HCT116 (cell line): ENCODE results near the gene SLC35A4. TPM values are rescaled to one million over a fixed set of nuclear protein-coding genes. Genes with fewer than 3 reads are reported as not detected.

Source experiments
- ATAC-seq: fragments of 200-7000 bp; cut with Tn5 transposase; 2 replicates; pipeline ENCODE4 v1.9.1; 2020; ENCODE audit warnings: mild to moderate bottlenecking, moderate library complexity
- BruUV-seq: library from RNA; stranded (reverse); fragments of 400-500 nt; replicated peaks from 2 replicates; lab custom pipeline; 2021; lab: Mats Ljungman, UMichigan
- CTCF ChIA-PET: fragments of 300-600 bp; sonication (Branson Sonifier 250); formaldehyde crosslinking; loops from one replicate; lab custom pipeline; 2021; ENCODE audit warnings: antibody characterized with exemption; lab: Charles Lee
- POLR2A ChIA-PET: fragments of 300-600, 350-600 bp; sonication (Branson Sonifier 250); formaldehyde crosslinking; loops from one replicate; lab custom pipeline; 2021; ENCODE audit warnings: antibody characterized with exemption; lab: Charles Lee
- RAD21 ChIA-PET, 2 experiments: fragments of 300-600 bp; sonication (Branson Sonifier 250); formaldehyde crosslinking; loops; one replicate each; lab custom pipeline; 2023; ENCODE audit warnings: low total read pairs in 2 of 2; ENCODE audit not compliant: uncharacterized antibody in 2 of 2, unreplicated experiment in 2 of 2, low non-redundant PET in 1 of 2; lab: Charles Lee
- DNase-seq: peaks from one replicate; pipeline ENCODE4 v3.0.0-alpha.2; 2010; ENCODE audit warnings: low read depth, low spot score
- H2AFZ ChIP-seq: fragments of 200-600 bp; shearing (Covaris generic), sonication (generic); 2 replicates; pipeline ENCODE4 v1.6.1; 2017; ENCODE audit warnings: low read depth, mixed run types, mixed read lengths, antibody characterized with exemption, low read length; ENCODE audit not compliant: poor library complexity, severe bottlenecking
- H3K27ac ChIP-seq: 2 replicates; pipeline ENCODE4 v1.5.1; 2012; ENCODE audit warnings: low read depth, low read length
- H3K27me3 ChIP-seq: fragments of 200-600 bp; sonication (generic); 2 replicates; pipeline ENCODE4 v1.6.1; 2016; ENCODE audit warnings: mixed run types, low read length, mixed read lengths; ENCODE audit not compliant: insufficient read depth
- H3K36me3 ChIP-seq, 2 experiments: fragments of 200-500 bp in 1 of 2; fragments of 200-600 bp in 1 of 2; sonication (Bioruptor generic) in 1 of 2; sonication (generic) in 1 of 2; 2 replicates each; pipeline versions ENCODE4 v1.5.1 to v1.6.1; 2014 to 2016; ENCODE audit warnings: low read length in 2 of 2, inconsistent platforms in 1 of 2, mixed read lengths in 1 of 2, mixed run types in 1 of 2; ENCODE audit not compliant: insufficient read depth in 2 of 2, control insufficient read depth in 1 of 2
- H3K4me1 ChIP-seq, 2 experiments: fragments of 200-600 bp in 1 of 2; sonication (generic) in 1 of 2; 2 replicates each; pipeline versions ENCODE4 v1.5.1 to v1.6.1; 2012 to 2017; ENCODE audit warnings: low read length in 2 of 2, inconsistent platforms in 1 of 2, mild to moderate bottlenecking in 1 of 2, mixed read lengths in 1 of 2, mixed run types in 1 of 2, moderate library complexity in 1 of 2; ENCODE audit not compliant: insufficient read depth in 2 of 2, control insufficient read depth in 1 of 2
- H3K4me2 ChIP-seq: fragments of 200-600 bp; sonication (generic); 2 replicates; pipeline ENCODE4 v1.6.1; 2017; ENCODE audit warnings: mixed run types, low read length, mixed read lengths
- H3K4me3 ChIP-seq, 2 experiments: fragments of 200-600 bp in 1 of 2; sonication (generic) in 1 of 2; replicated peaks in 1 of 2; 2 replicates each; pipeline ENCODE4 v1.5.1; 2011 to 2016; ENCODE audit warnings: low read length in 2 of 2, control low read depth in 1 of 2, low read depth in 1 of 2, mild to moderate bottlenecking in 1 of 2, mixed read lengths in 1 of 2, mixed run types in 1 of 2
- H3K79me2 ChIP-seq: fragments of 200-600 bp; sonication (generic); 2 replicates; pipeline ENCODE4 v1.6.1; 2017; ENCODE audit warnings: mild to moderate bottlenecking, mixed run types, low read length, moderate library complexity, mixed read lengths; ENCODE audit not compliant: insufficient read depth
- H3K9ac ChIP-seq: fragments of 200-600 bp; sonication (generic); 2 replicates; pipeline ENCODE4 v1.6.1; 2016; ENCODE audit warnings: low read length, mixed read lengths
- H3K9me2 ChIP-seq: fragments of 200-600 bp; sonication (generic), shearing (Covaris generic); 2 replicates; pipeline ENCODE4 v1.6.1; 2017; ENCODE audit warnings: mixed run types, mild to moderate bottlenecking, moderate library complexity; ENCODE audit not compliant: insufficient read depth
- H3K9me3 ChIP-seq, 2 experiments: fragments of 200-500 bp in 1 of 2; fragments of 200-600 bp in 1 of 2; sonication (Bioruptor generic) in 1 of 2; sonication (generic) in 1 of 2; 2 replicates each; pipeline ENCODE4 v1.6.1; 2014 to 2017; ENCODE audit warnings: low read length in 2 of 2, mixed read lengths in 2 of 2, inconsistent platforms in 1 of 2, low read depth in 1 of 2, mild to moderate bottlenecking in 1 of 2, mixed run types in 1 of 2, moderate library complexity in 1 of 2; ENCODE audit not compliant: control insufficient read depth in 1 of 2, insufficient read depth in 1 of 2
- H4K20me1 ChIP-seq: fragments of 200-600 bp; sonication (generic), shearing (Covaris generic); 2 replicates; pipeline ENCODE4 v1.6.1; 2017; ENCODE audit warnings: mixed run types, mild to moderate bottlenecking, moderate library complexity; ENCODE audit not compliant: insufficient read depth
- ATF3 ChIP-seq: IDR thresholded peaks from 2 replicates; pipeline ENCODE4 v1.6.1; 2012
- CTCF ChIP-seq, 3 experiments: fragments of 200-600 bp in 1 of 3; sonication (generic) in 1 of 3; IDR thresholded peaks in 2 of 3; conservative IDR thresholded peaks in 1 of 3; 2 replicates each; pipeline ENCODE4 v1.5.1; 2012 to 2017; ENCODE audit warnings: low read depth in 2 of 3, low read length in 2 of 3, antibody characterized with exemption in 1 of 3, borderline replicate concordance in 1 of 3, control low read depth in 1 of 3, mild to moderate bottlenecking in 1 of 3, mixed read lengths in 1 of 3, mixed run types in 1 of 3, moderate library complexity in 1 of 3; ENCODE audit not compliant: insufficient read depth in 1 of 3
- EZH2 ChIP-seq: fragments of 200-600 bp; sonication (generic); IDR thresholded peaks from 2 replicates; pipeline ENCODE4 v1.6.1; 2017; ENCODE audit warnings: antibody characterized with exemption, mixed run types
- FOSL1 ChIP-seq: IDR thresholded peaks from 2 replicates; pipeline ENCODE4 v1.6.1; 2012; ENCODE audit warnings: low read depth
- MAX ChIP-seq: IDR thresholded peaks from 2 replicates; pipeline ENCODE4 v1.6.1; 2012
- POLR2AphosphoS5 ChIP-seq: IDR thresholded peaks from 2 replicates; pipeline ENCODE4 v1.6.1; 2011; ENCODE audit warnings: mild to moderate bottlenecking, low read depth, low read length, moderate library complexity
- SP1 ChIP-seq: IDR thresholded peaks from 2 replicates; pipeline ENCODE4 v1.6.1; 2012; ENCODE audit warnings: low read depth
- SRF ChIP-seq: IDR thresholded peaks from 2 replicates; pipeline ENCODE4 v1.6.1; 2012; ENCODE audit warnings: low read depth
- ZBTB33 ChIP-seq: IDR thresholded peaks from 2 replicates; pipeline ENCODE4 v1.6.1; 2011; ENCODE audit warnings: mild to moderate bottlenecking, low read length, moderate library complexity; ENCODE audit not compliant: insufficient replicate concordance; ENCODE audit errors: extremely low read depth
- ZNF274 ChIP-seq: fragments of 200-500 bp; sonication (Bioruptor generic); IDR thresholded peaks from 2 replicates; pipeline ENCODE4 v1.6.1; 2014; ENCODE audit warnings: mild to moderate bottlenecking, low read depth, low read length, inconsistent platforms
- intact Hi-C: fragments of 100-400 bp; cut with micrococcal nuclease; formaldehyde crosslinking; loops from 2 replicates; pipeline ENCODE4 v1.10.0; 2022
- total RNA-seq: library from RNA; stranded (reverse); gene quantifications from one replicate; pipeline ENCODE4 v1.2.1, GENCODE V29; 2021; ENCODE audit not compliant: unreplicated experiment

SLC35A4 gene
- total RNA-seq, 1 experiment from 2014 or later: 37.5 TPM

DNA sequence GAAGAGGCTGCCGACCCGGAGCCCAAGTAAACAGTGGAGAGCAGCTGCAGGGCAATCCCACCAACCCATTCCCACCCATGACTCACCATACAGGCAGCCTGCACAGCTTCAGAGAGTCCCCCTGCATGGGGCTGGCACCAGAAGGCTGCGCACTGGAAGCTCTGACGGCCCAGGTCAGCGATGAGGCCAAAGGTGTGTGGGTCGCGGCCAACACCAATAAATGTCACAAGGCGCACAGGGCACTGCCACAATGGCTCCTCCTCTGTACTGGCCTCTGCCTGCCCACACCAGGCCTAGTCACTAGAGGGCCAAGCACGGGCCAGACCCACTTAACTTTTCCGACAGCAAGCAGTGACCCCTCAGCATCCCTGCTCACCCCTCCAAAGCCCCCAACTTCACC, 4.4 kb upstream of the SLC35A4 start:
- peaks cover 8 to 32% of the 10 kb centered on the region in 2 experiments for H3K4me1 ChIP-seq
- no peak overlapping the region for H3K27ac ChIP-seq
- intact Hi-C loops: loop anchor here (5.0 kb wide), 1 partner anchor 77 kb away; the partner anchor contains the start of gene TMCO6
- H3K9me3 ChIP-seq: no peaks in the 10 kb centered on the region
- H4K20me1 ChIP-seq: no peaks in the 10 kb centered on the region; the same call in 1 of the 2 replicates
- no peak overlapping the region for H3K4me2 ChIP-seq
- no peak overlapping the region for H3K9ac ChIP-seq
- DNase-seq (no peak), ATAC-seq (no peak)
- no peaks in the 10 kb centered on the region for H3K9me2 ChIP-seq
- 0 out of 4 replicates have a peak, but pooled peaks cover 0 to 5% of the 10 kb centered on the region in 2 experiments for H3K36me3 ChIP-seq
- ChIA-PET POLR2A (no interaction called here), RAD21 (no interaction called here), CTCF (no interaction called here)
- no peak overlapping the region for H2AFZ ChIP-seq
- H3K27me3 ChIP-seq: no peaks in the 10 kb centered on the region
- no peak overlapping the region for H3K4me3 ChIP-seq
- TF ChIP-seq SRF (no peak), EZH2 (no peak), CTCF (IDR thresholded peaks at IDR 0.05 in 2 of 3, conservative IDR thresholded peaks at IDR 0.05 in 1 of 3; ENCODE audit: borderline replicate concordance in 1 of 3, insufficient read depth in 1 of 3, low read depth in 2 of 3, low read length in 2 of 3) (0 out of 6 replicates have a peak, but pooled peaks of 1 of the 3 experiments have one; percentile 7)
- BruUV-seq: no TSS peak
- peaks cover 26% of the 10 kb centered on the region for H3K79me2 ChIP-seq

DNA sequence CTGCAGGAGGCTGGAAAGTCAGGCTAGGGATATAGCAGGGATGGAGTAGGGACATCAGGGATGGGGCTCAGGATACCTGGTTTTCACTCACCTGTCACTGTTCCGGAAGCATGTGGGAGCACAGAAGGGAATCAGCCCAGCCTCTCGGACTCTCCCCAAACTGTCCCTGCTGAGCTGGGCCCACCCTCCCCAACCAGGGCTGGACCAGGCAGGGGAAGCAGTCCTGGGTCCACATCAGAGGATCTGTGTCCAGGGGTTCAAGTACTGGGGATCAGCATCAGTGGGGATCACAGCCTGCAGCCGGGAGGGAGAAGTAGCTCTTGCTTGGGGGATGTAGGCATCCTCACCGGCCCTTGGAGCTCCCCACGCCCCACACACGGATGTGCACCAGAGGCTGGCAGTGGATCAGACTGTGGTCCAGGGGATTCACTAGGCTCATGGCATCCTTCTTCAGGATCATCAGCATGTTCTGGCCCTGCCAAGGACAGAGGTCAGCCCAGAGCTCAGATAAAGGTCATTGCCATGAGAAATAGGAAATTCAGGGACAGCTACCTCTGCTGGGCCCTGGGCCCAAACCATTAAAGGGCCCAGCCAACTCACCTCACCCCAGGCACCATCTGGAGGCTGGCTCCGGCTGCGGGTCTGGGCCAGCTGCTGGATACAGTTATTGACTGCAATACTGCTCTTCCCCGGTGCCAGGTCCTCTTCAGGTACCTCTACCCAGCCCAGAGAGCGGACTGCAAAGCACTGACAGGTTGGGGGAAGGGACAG, 2.7 kb upstream of the SLC35A4 start:
- intact Hi-C loops: loop anchor here (5.0 kb wide), 1 partner anchor 75 kb away; the partner anchor contains the start of gene TMCO6
- CTCF ChIA-PET: interaction anchor here (0.6 kb wide), 1 partner anchor 14 kb away, joined by 3 read pairs; no protein-coding TSS in a partner anchor
- DNase-seq (no peak), ATAC-seq (no peak)
- peaks cover 11 to 28% of the 10 kb centered on the region in 2 experiments for H3K4me1 ChIP-seq
- no peaks in the 10 kb centered on the region for H3K27me3 ChIP-seq
- RAD21 ChIA-PET: no interaction called here
- H3K9ac ChIP-seq: no peak overlapping the region
- H3K79me2 ChIP-seq: peaks cover 26% of the 10 kb centered on the region
- no peaks in the 10 kb centered on the region for H3K9me2 ChIP-seq
- H3K36me3 ChIP-seq: peaks cover 0 to 5% of the 10 kb centered on the region in 2 experiments; a peak in 1 of 4 replicates
- H3K4me2 ChIP-seq: no peak overlapping the region
- no peak overlapping the region for H3K27ac ChIP-seq
- H3K9me3 ChIP-seq: no peaks in the 10 kb centered on the region
- H3K4me3 ChIP-seq: no peak overlapping the region
- POLR2A ChIA-PET: no interaction called here
- no peak overlapping the region for H2AFZ ChIP-seq
- BruUV-seq: no TSS peak
- no peaks in the 10 kb centered on the region for H4K20me1 ChIP-seq
- TF ChIP-seq CTCF (IDR thresholded peaks at IDR 0.05 in 2 of 3, conservative IDR thresholded peaks at IDR 0.05 in 1 of 3; ENCODE audit: borderline replicate concordance in 1 of 3, insufficient read depth in 1 of 3, low read depth in 2 of 3, low read length in 2 of 3): no peak
- TF ChIP-seq FOSL1: no peak
- no peak for TF ChIP-seq MAX
- no peak for TF ChIP-seq ZNF274
- no peak for TF ChIP-seq POLR2AphosphoS5
- no peak for TF ChIP-seq SP1
- no peak for TF ChIP-seq ATF3
- TF ChIP-seq ZBTB33: no peak
